ENCODE data around the gene OR10K2.

OR10K2 gene

DNA sequence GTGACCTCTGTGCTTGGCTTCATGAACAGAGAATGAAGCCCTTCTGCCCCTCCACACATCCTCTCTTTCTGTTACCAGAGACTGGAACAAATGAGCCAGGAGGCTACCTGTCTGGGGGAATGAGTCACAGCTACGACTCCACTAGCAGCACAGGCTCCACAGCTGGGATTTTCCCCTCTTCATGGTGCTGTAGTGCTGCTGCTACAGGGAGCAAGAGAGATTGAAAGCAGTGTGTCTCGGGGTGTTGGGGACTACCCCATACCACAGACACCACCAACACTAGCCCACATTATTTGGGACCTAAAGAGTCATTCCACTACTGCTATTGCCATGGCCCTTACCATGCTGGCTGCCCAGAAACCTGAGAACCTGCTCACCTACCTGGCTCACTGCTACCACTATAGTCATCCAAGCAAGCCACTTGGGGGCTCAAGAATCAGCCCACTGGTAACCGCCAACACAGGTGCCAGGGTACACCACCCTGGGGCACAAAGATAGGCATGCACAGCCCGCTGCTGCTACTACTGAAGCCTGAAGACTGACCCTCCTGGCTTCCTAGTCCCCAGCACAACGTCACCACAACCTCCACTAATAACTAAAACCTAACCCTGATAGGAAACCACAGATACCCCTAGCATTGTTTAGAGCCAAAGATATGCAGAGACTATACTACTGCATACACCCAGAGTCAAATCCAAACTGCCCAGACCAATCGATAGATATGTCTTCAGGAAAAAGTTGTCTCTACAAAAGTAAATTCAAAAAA is 54.7 kb downstream of the OR10K2 start:
- H3K27me3 ChIP-seq (ENCODE audit: insufficient read depth, low read depth) = no peaks in the 10 kb centered on the region
- no peak overlapping the region for H3K4me2 ChIP-seq
- TF ChIP-seq, protein P1, sequence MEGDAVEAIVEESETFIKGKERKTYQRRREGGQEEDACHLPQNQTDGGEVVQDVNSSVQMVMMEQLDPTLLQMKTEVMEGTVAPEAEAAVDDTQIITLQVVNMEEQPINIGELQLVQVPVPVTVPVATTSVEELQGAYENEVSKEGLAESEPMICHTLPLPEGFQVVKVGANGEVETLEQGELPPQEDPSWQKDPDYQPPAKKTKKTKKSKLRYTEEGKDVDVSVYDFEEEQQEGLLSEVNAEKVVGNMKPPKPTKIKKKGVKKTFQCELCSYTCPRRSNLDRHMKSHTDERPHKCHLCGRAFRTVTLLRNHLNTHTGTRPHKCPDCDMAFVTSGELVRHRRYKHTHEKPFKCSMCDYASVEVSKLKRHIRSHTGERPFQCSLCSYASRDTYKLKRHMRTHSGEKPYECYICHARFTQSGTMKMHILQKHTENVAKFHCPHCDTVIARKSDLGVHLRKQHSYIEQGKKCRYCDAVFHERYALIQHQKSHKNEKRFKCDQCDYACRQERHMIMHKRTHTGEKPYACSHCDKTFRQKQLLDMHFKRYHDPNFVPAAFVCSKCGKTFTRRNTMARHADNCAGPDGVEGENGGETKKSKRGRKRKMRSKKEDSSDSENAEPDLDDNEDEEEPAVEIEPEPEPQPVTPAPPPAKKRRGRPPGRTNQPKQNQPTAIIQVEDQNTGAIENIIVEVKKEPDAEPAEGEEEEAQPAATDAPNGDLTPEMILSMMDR (conservative IDR thresholded peaks at IDR 0.05; ENCODE audit: low read depth, low read length) = no peak
- H3K9ac ChIP-seq = no peak overlapping the region
- H3K4me1 ChIP-seq (ENCODE audit: low read depth, poor library complexity, severe bottlenecking) = no peaks in the 10 kb centered on the region
- H3K27ac ChIP-seq = no peak overlapping the region
- H3K36me3 ChIP-seq (ENCODE audit: insufficient read depth) = no peaks in the 10 kb centered on the region
- H3K4me3 ChIP-seq (IDR thresholded peaks at IDR 0.05; ENCODE audit: insufficient read depth, low read depth, low read length) = no peak overlapping the region
- no peaks in the 10 kb centered on the region for H4K20me1 ChIP-seq (ENCODE audit: insufficient read depth)
- no peaks in the 10 kb centered on the region for H3K79me2 ChIP-seq (ENCODE audit: insufficient read depth, low read depth)
- H2AFZ ChIP-seq (ENCODE audit: low read depth) = no peak overlapping the region
